Measurements from ENCODE around the gene UNC13A.

DNA sequence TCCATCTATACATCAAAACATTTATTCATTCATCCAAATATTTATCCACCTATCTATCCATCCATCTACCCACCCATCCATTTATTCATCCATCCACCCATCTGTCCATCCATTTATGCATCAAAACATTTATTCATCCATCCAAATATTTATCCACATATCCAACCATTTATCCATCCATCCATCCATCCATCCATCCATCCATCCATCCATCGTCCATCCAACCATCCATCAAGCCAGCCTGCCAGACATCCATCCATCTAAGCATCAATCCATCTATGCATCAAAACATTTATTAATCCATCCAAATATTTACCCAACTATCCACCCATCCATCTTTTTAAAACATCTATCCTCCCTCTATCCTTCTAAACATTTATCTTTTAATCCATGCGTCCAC, 62.2 kb downstream of the UNC13A start:
- TF ChIP-seq, protein P1, sequence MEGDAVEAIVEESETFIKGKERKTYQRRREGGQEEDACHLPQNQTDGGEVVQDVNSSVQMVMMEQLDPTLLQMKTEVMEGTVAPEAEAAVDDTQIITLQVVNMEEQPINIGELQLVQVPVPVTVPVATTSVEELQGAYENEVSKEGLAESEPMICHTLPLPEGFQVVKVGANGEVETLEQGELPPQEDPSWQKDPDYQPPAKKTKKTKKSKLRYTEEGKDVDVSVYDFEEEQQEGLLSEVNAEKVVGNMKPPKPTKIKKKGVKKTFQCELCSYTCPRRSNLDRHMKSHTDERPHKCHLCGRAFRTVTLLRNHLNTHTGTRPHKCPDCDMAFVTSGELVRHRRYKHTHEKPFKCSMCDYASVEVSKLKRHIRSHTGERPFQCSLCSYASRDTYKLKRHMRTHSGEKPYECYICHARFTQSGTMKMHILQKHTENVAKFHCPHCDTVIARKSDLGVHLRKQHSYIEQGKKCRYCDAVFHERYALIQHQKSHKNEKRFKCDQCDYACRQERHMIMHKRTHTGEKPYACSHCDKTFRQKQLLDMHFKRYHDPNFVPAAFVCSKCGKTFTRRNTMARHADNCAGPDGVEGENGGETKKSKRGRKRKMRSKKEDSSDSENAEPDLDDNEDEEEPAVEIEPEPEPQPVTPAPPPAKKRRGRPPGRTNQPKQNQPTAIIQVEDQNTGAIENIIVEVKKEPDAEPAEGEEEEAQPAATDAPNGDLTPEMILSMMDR (IDR thresholded peaks at IDR 0.05; ENCODE audit: borderline replicate concordance, extremely low read depth, low read length, poor library complexity, severe bottlenecking) = no peak
- TF ChIP-seq EZH2 (IDR thresholded peaks at IDR 0.05; ENCODE audit: borderline replicate concordance, low read depth, low read length, severe bottlenecking) = no peak
